ENCODE data around the gene ELOA. TPM values are rescaled to one million over a fixed set of nuclear protein-coding genes. Genes with fewer than 3 reads are reported as not detected.

Gene ELOA
- total RNA-seq, 3 donors from 2014 or later = 32.9 to 35.5 (median 35.1) TPM

- peak; percentile 82 for TF ChIP-seq CTCF (IDR thresholded peaks at IDR 0.05)
- intact Hi-C loops (cut with DNase I, micrococcal nuclease) = loop anchor here (5.0 to 10.0 kb wide), 3 partner anchors 55 to 215 kb away; partner anchors contain the start of gene FUCA1 (in 2 of the 2)
- peak; percentile 92 for ATAC-seq
Measured at GRCh38 chr1:23809751-23810171, 66.5 kb downstream of the ELOA start.

GRCh38 chr1:23810818-23811540 lies 67.7 kb downstream of the ELOA start:
- H3K4me3 ChIP-seq = no peak overlapping the region
- intact Hi-C loops (cut with DNase I, micrococcal nuclease) = loop anchor here (5.0 to 10.0 kb wide), 2 partner anchors 54 to 56 kb away; partner anchors contain the start of gene FUCA1 (in 2 of the 2)
- no peaks in the 10 kb centered on the region for H3K9me3 ChIP-seq
- DNase-seq (peak; percentile 62 to 86 (median 82)), ATAC-seq (peak; percentile 97)
- peak; percentile 76 for TF ChIP-seq CTCF (IDR thresholded peaks at IDR 0.05)
- H3K4me1 ChIP-seq (ENCODE audit: low read depth) = peaks cover 13% of the 10 kb centered on the region
- peaks cover 4% of the 10 kb centered on the region for H3K36me3 ChIP-seq (ENCODE audit: low read depth)

More at GRCh38 chr1:23809751-23810171, 66.5 kb downstream of the ELOA start:
- peaks cover 4% of the 10 kb centered on the region for H3K36me3 ChIP-seq (ENCODE audit: low read depth)
- H3K4me3 ChIP-seq = no peak overlapping the region
- peaks cover 13% of the 10 kb centered on the region for H3K4me1 ChIP-seq (ENCODE audit: low read depth)
- peak; percentile 86 to 91 (median 88) for DNase-seq
- H3K9me3 ChIP-seq = no peaks in the 10 kb centered on the region

Other genes with a start within 250 kb of the ELOA start
- gene E2F2, start 212.2 kb upstream of the ELOA start, total RNA-seq = 10 to 100 TPM in 2 of 3 donors, 1 to 10 TPM in 1; 8.6 to 18.0 (median 14.5) TPM
- 100 to 1,000 TPM in 2 of 3 donors, 10 to 100 TPM in 1; 83.0 to 316 (median 121) TPM for gene ID3, start 184.0 kb upstream of the ELOA start, total RNA-seq
- 100 to 1,000 TPM; 729 to 882 (median 820) TPM for gene RPL11, start 51.7 kb upstream of the ELOA start, total RNA-seq
- 10 to 100 TPM; 38.9 to 53.2 (median 39.6) TPM for gene PITHD1, start 34.9 kb downstream of the ELOA start, total RNA-seq
- gene LYPLA2, start 47.7 kb downstream of the ELOA start, total RNA-seq = 10 to 100 TPM; 49.9 to 89.0 (median 88.0) TPM
- 100 to 1,000 TPM in 2 of 3 donors, 10 to 100 TPM in 1; 55.7 to 156 (median 127) TPM for gene GALE, start 57.3 kb downstream of the ELOA start, total RNA-seq
- gene HMGCL, start 82.0 kb downstream of the ELOA start, total RNA-seq = 10 to 100 TPM; 45.2 to 83.4 (median 62.6) TPM
- gene FUCA1, start 124.8 kb downstream of the ELOA start, total RNA-seq = 100 to 1,000 TPM in 2 of 3 donors, 10 to 100 TPM in 1; 82.2 to 171 (median 159) TPM
- gene CNR2, start 169.9 kb downstream of the ELOA start, total RNA-seq = under 1 TPM; 0.06 to 0.19 (median 0.17) TPM
- 100 to 1,000 TPM; 116 to 137 (median 121) TPM for gene PNRC2, start 216.4 kb downstream of the ELOA start, total RNA-seq
- 10 to 100 TPM; 85.8 to 98.0 (median 94.0) TPM for gene SRSF10, start 236.9 kb downstream of the ELOA start, total RNA-seq

Measured in mucosa of descending colon (tissue), 3 donors.